GM12878 (cell line): ENCODE data around the gene TRPT1. TPM values are rescaled to one million over a fixed set of nuclear protein-coding genes. Genes with fewer than 3 reads are reported as not detected.

Experiments used
- ATAC-seq: fragments of 200-7000 bp; cut with Tn5 transposase; 3 replicates; pipeline ENCODE4 v1.9.1; 2020; ENCODE audit warnings: mild to moderate bottlenecking, moderate library complexity
- BruUV-seq: library from RNA; stranded (reverse); fragments of 400-500 nt; replicated peaks from 2 replicates; lab custom pipeline; 2021; lab: Mats Ljungman, UMichigan
- CTCF ChIA-PET: fragments of 300-600 bp; sonication (Branson Sonifier 250); formaldehyde crosslinking; extraction: SDS; loops from one replicate; lab custom pipeline; 2021; ENCODE audit warnings: inconsistent platforms; lab: Yijun Ruan, JAX
- POLR2A ChIA-PET: fragments of 350-600 bp; formaldehyde crosslinking; extraction: SDS; loops from one replicate; lab custom pipeline; 2021; ENCODE audit warnings: inconsistent platforms; lab: Charles Lee
- RAD21 ChIA-PET: fragments of 300-600 bp; sonication (Branson Sonifier 250); formaldehyde crosslinking; loops from one replicate; lab custom pipeline; 2023; ENCODE audit warnings: antibody characterized with exemption; ENCODE audit not compliant: unreplicated experiment; lab: Charles Lee
- SMC1A ChIA-PET: fragments of 300-600 bp; sonication (Branson Sonifier 250); formaldehyde crosslinking; loops from one replicate; lab custom pipeline; 2023; ENCODE audit not compliant: unreplicated experiment, uncharacterized antibody; lab: Charles Lee
- DNase-seq: peaks from one replicate; pipeline ENCODE4 v3.0.0-alpha.2; 2011; ENCODE audit warnings: low read depth, low spot score
- FAIRE-seq: peaks from 3 replicates; lab custom pipeline; 2011; peaks lifted over from hg19 to GRCh38; lab: Jason Lieb, UNC
- H2AFZ ChIP-seq: 2 replicates; pipeline ENCODE4 v1.6.0; 2011; ENCODE audit warnings: low read depth, low read length, control low read depth; ENCODE audit not compliant: control insufficient read depth
- H3K27ac ChIP-seq: 2 replicates; pipeline ENCODE4 v1.5.1; 2011; ENCODE audit warnings: control low read depth; ENCODE audit not compliant: control insufficient read depth, insufficient read depth
- H3K27me3 ChIP-seq, 2 experiments: replicated peaks in 1 of 2; 2 replicates each; pipeline versions ENCODE4 v1.6.0 to v1.6.1; 2011; ENCODE audit warnings: low read length in 1 of 2; ENCODE audit not compliant: control insufficient read depth in 2 of 2, insufficient read depth in 2 of 2
- H3K36me3 ChIP-seq, 2 experiments: 2 replicates each; pipeline ENCODE4 v1.5.1; 2011; ENCODE audit warnings: low read length in 1 of 2; ENCODE audit not compliant: control insufficient read depth in 2 of 2, insufficient read depth in 2 of 2
- H3K4me1 ChIP-seq: 2 replicates; pipeline ENCODE4 v1.6.1; 2011; ENCODE audit warnings: mild to moderate bottlenecking, low read length, moderate library complexity, mixed read lengths; ENCODE audit not compliant: control insufficient read depth, insufficient read depth
- H3K4me2 ChIP-seq: 2 replicates; pipeline ENCODE4 v1.6.0; 2011; ENCODE audit warnings: control low read depth; ENCODE audit not compliant: control insufficient read depth, insufficient read depth
- H3K4me3 ChIP-seq: fragments of 200-600 bp; sonication (generic); 2 replicates; pipeline ENCODE4 v1.5.1; 2016
- H3K79me2 ChIP-seq: 2 replicates; pipeline ENCODE4 v1.6.0; 2011; ENCODE audit warnings: low read length; ENCODE audit not compliant: control insufficient read depth, insufficient read depth
- H3K9ac ChIP-seq: 2 replicates; pipeline ENCODE4 v1.8.0; 2011; ENCODE audit warnings: low read length, control low read depth, mixed read lengths; ENCODE audit not compliant: control insufficient read depth, insufficient read depth
- H3K9me3 ChIP-seq: replicated peaks from 3 replicates; pipeline ENCODE4 v1.5.1; 2011; ENCODE audit warnings: mild to moderate bottlenecking, low read length; ENCODE audit not compliant: control insufficient read depth, insufficient read depth
- H4K20me1 ChIP-seq: 2 replicates; pipeline ENCODE4 v1.6.0; 2011; ENCODE audit not compliant: control insufficient read depth, insufficient read depth
- GABPA ChIP-seq: IDR thresholded peaks from 2 replicates; pipeline ENCODE4 v1.6.1; 2014; ENCODE audit warnings: antibody characterized with exemption, low read depth, mild to moderate bottlenecking, inconsistent platforms
- IKZF1 ChIP-seq: fragments of 450-650 bp; conservative IDR thresholded peaks from 2 replicates; pipeline ENCODE4 v1.6.1; 2017; ENCODE audit warnings: antibody characterized with exemption, mild to moderate bottlenecking
- MXI1 ChIP-seq: fragments of 150-350 bp; IDR thresholded peaks from 2 replicates; pipeline ENCODE4 v1.6.1; 2011; ENCODE audit warnings: low read depth, mild to moderate bottlenecking, inconsistent platforms, low read length, improper control_type of control experiment
- RUNX3 ChIP-seq: IDR thresholded peaks from 2 replicates; pipeline ENCODE4 v1.6.1; 2012; ENCODE audit warnings: low read length, inconsistent platforms
- WGBS: methylation state at CpG from one replicate; pipeline ENCODE4 v1.1.6; 2016; ENCODE audit warnings: low lambda C conversion rate; ENCODE audit not compliant: insufficient replicate concordance, insufficient coverage; ENCODE audit errors: missing lambda C conversion rate; 5-methylcytosine and 5-hydroxymethylcytosine counted together
- in situ Hi-C: fragments of 300-500 bp; cut with MboI; formaldehyde crosslinking; loops from 9 replicates; pipeline ENCODE4 v1.14.3; 2018; ENCODE audit warnings: mixed read lengths
- intact Hi-C: fragments of 100-400 bp; cut with micrococcal nuclease; formaldehyde crosslinking; loops from one replicate; pipeline ENCODE4 v1.14.2; 2022; ENCODE audit not compliant: unreplicated experiment
- polyA plus RNA-seq, 11 experiments: library from polyadenylated mRNA; depleted of rRNA in 4 of 11; unstranded in 6 of 11; stranded (reverse) in 5 of 11; fragments of >200 nt; fragmentation: Nextera tagmentation in 4 of 11; fragmentation: Illumina TruSeq in 1 of 11; extraction: Ambion mirVana in 4 of 11; extraction: Trizol in 1 of 11; gene quantifications; 1 replicate in 1 of 11; 2 replicates in 10 of 11; pipeline versions ENCODE4 v1.2.1 to v1.2.3, GENCODE V29; 2011 to 2016; ENCODE audit warnings: inconsistent platforms in 2 of 11, missing spikeins in 2 of 11, low read depth in 1 of 11
- total RNA-seq, 4 experiments: library from RNA; depleted of rRNA in 3 of 4; stranded (reverse); fragments of >200 nt in 3 of 4; fragmentation: Illumina TruSeq in 1 of 4; extraction: Trizol in 1 of 4; gene quantifications; 2 replicates each; pipeline versions ENCODE4 v1.2.1 to v1.2.3, GENCODE V29; 2013 to 2021
- TF ChIP-seq, protein P1 (sequence below): fragments of 150-350 bp; IDR thresholded peaks from 2 replicates; pipeline ENCODE4 v1.6.1; 2014; ENCODE audit warnings: mild to moderate bottlenecking, low read depth, low read length

TRPT1 gene
- total and polyA plus RNA-seq, 10 of the 15 experiments (the other 5 are each of a cell fraction or from before 2014, with no cell fraction given) = 7.1 to 63.0 (median 31.4) TPM

DNA sequence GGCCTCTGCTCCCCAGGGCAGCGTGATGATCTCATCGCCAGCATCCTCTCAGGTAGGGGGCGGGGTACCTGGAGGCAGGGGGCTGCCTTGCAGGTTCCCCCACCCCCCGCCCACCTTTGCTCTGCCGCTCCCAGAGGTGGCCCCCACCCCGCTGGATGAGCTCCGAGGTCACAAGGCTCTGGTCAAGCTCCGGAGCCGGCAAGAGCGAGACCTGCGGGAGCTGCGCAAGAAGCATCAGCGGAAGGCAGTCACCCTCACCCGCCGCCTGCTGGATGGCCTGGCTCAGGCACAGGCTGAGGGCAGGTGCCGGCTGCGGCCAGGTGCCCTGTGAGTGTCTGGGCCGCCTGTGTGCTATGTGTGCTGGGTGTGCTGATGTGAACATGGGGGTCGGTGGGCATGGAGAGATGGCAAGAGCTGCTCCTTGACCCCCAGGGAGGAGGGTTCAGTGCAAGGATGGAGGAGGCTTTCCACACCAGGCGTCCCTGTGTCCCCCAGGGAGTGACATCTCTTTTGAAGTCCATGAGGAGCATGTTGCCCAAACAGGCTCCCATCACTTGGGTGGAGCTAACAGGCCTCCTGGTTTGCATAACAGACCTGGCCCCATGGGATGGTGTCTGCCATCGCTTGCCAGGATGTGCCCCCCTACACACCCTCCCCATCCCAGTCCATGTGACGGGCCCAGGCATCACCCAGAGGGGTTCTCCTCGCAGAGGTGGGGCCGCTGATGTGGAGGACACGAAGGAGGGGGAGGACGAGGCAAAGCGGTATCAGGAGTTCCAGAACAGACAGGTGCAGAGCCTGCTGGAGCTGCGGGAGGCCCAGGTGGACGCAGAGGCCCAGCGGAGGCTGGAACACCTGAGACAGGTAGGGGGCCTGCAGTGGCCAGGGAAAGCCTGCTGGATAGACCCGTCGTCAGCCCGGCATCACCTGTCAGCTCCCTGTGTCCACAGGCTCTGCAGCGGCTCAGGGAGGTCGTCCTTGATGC lies 39.5 kb upstream of the TRPT1 start:
- no peaks in the 10 kb centered on the region for H4K20me1 ChIP-seq
- no peaks in the 10 kb centered on the region for H3K9me3 ChIP-seq
- ChIA-PET RAD21 (no interaction called here), POLR2A (interaction anchor here (1.1 kb wide), 1 partner anchor 21 kb away, joined by 3 read pairs; no protein-coding TSS in a partner anchor), CTCF (interaction anchor here (1.5 kb wide), 1 partner anchor 57 kb away, joined by 4 read pairs; no protein-coding TSS in a partner anchor), SMC1A (no interaction called here)
- no peak overlapping the region for H3K4me3 ChIP-seq
- H2AFZ ChIP-seq = no peak overlapping the region
- no peak for TF ChIP-seq RUNX3
- no peak for TF ChIP-seq GABPA
- TF ChIP-seq MXI1 = no peak
- H3K4me1 ChIP-seq = peaks cover 9% of the 10 kb centered on the region
- H3K27ac ChIP-seq = no peak overlapping the region
- FAIRE-seq (no peak), ATAC-seq (no peak), DNase-seq (no peak)
- no peaks in the 10 kb centered on the region; a peak in 2 of 4 replicates for H3K36me3 ChIP-seq
- WGBS = 86% methylated on average over 32 of the region's 35 CpGs
- BruUV-seq = no TSS peak
- H3K4me2 ChIP-seq = no peak overlapping the region
- intact Hi-C loops (no loop called here), in situ Hi-C loops (no loop called here)
- H3K79me2 ChIP-seq = peaks cover 9% of the 10 kb centered on the region
- H3K27me3 ChIP-seq = no peaks in the 10 kb centered on the region
- no peak overlapping the region for H3K9ac ChIP-seq

DNA sequence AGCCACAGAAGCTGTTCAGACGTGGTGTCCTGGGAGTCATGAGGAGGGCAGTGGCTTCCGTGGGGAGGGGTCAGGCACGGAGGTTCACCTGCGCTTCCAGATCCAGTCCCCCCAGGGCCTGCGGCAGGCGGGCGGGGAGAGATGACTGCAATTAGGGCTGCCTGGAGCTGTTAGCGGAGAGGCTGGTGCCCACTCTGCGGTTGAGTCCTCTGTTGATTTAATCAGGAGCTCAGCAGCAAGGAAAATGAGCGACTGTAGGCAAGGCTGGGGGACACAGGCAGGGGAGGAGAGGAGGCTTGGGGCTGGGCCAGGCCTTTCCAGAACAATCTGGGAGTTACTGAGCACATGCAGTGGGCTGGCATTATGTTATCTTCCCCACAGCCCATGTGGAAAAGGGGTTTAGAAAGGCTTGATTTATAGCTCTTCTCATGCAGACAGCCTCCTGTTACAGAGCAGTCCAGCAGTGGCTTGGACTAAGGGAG lies 38.4 kb upstream of the TRPT1 start:
- CTCF ChIA-PET = interaction anchor here (1.3 to 1.7 kb wide), 3 partner anchors 12 to 95 kb away, joined by 3 to 4 read pairs (median 4); no protein-coding TSS in a partner anchor
- FAIRE-seq (no peak), DNase-seq (no peak), ATAC-seq (no peak)
- intact Hi-C loops = no loop called here
- SMC1A ChIA-PET = no interaction called here
- Histone ChIP-seq H3K4me1 (peaks cover 18% of the 10 kb centered on the region), H3K27me3 (no peaks in the 10 kb centered on the region), H3K79me2 (peaks cover 9% of the 10 kb centered on the region), H3K27ac (no peak overlapping the region), H3K4me2 (no peak overlapping the region), H2AFZ (no peak overlapping the region), H3K9me3 (no peaks in the 10 kb centered on the region), H3K4me3 (no peak overlapping the region), H3K36me3 (no peaks in the 10 kb centered on the region; a peak in 2 of 4 replicates), H4K20me1 (no peaks in the 10 kb centered on the region), H3K9ac (no peak overlapping the region)
- BruUV-seq = no TSS peak
- RAD21 ChIA-PET = no interaction called here
- WGBS = 94% methylated on average over 10 of the region's 10 CpGs
- TF ChIP-seq IKZF1 = no peak
- TF ChIP-seq, protein P1, sequence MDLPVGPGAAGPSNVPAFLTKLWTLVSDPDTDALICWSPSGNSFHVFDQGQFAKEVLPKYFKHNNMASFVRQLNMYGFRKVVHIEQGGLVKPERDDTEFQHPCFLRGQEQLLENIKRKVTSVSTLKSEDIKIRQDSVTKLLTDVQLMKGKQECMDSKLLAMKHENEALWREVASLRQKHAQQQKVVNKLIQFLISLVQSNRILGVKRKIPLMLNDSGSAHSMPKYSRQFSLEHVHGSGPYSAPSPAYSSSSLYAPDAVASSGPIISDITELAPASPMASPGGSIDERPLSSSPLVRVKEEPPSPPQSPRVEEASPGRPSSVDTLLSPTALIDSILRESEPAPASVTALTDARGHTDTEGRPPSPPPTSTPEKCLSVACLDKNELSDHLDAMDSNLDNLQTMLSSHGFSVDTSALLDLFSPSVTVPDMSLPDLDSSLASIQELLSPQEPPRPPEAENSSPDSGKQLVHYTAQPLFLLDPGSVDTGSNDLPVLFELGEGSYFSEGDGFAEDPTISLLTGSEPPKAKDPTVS = peak; percentile 44; the same call in 1 of the 2 replicates
- POLR2A ChIA-PET = interaction anchor here (0.6 to 1.1 kb wide), 2 partner anchors 15 to 20 kb away, joined by 3 read pairs; no protein-coding TSS in a partner anchor
- in situ Hi-C loops = no loop called here
